Inferior parietal cortex (tissue), 1 donor: ENCODE measurements around the gene PHAF1.

ENCODE experiments used
- DNase-seq: peaks from one replicate; pipeline ENCODE4 v3.0.0-alpha.2; 2016; ENCODE audit errors: extremely low spot score

The PHAF1 gene

DNA sequence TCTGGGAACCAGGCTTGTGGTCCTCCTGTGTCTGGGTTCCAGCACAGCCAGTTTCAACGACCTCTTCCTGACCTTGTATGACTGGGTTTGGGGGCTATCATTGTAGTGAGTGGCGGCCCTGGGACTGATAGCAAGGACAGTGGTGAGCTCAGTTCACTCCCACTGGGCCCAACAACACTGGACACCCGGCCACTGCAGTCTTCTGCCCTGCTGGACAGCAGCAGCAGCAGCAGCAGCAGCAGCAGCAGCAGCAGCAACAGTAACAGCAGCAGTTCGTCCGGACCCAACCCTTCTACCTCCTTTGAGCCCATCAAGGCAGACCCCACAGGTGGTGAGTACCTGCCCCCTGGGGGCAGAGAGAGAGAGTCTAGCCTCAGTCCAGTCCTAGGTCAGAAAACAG, 85.9 kb downstream of the PHAF1 start:
- DNase-seq = no peak

DNA sequence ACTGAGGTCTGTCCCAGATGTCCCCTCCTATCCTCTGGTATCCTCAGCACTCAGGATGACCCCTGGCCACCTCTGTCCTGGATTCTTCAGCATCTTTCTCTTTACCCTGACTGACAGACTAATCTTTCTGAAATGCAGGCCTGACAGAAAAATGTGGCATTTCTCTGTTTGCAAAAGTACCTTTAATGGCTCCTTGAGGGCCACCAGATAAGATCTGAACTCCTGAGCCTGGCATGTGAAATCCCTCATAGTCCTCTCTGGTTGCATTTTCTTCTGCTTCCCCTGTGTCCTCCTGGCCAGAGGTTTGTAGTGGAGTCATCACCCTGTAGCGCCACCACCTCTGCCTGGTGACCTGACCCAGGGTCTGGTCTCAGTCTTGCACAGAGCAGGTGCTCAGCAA, 87.1 kb downstream of the PHAF1 start:
- no peak for DNase-seq

DNA sequence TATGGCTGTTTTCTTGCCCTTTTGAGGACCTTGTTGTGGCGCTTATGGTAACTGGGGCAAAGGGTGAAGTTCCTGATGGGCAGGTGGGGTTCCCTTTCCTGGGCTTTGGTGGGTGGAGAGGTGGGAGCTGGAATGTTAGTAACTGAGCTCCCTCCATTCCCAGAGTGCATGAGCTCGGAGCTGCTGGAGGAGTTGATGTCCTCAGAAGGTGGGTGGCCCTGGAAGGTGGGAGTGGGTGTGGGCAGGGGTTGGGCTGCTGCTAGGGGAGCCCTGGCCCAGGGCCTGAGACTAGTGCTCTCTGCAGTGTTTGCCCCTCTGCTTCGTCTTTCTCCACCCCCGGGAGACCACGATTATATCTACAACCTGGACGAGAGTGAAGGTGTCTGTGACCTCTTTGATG, 88.0 kb downstream of the PHAF1 start:
- DNase-seq = no peak
